SK-N-SH treated with all-trans-retinoic acid at 6 μM for 48 hours (cell line): ENCODE data around the gene RAVER2.

Experiments used
- CSDC2 ChIP-seq: fragments of 250-450 bp; sonication (Bioruptor Pico); IDR thresholded peaks from 2 replicates; pipeline ENCODE4 v1.5.0; 2020; ENCODE audit warnings: mild to moderate bottlenecking, moderate library complexity
- SNAI2 ChIP-seq: fragments of 250-450 bp; sonication (Bioruptor Pico); IDR thresholded peaks from 2 replicates; pipeline ENCODE4 v1.5.0; 2020; ENCODE audit warnings: mild to moderate bottlenecking, moderate library complexity
- ZFP30 ChIP-seq: fragments of 450-650 bp; formaldehyde crosslinking; IDR thresholded peaks from 2 replicates; pipeline ENCODE4 v1.5.0; 2022; ENCODE audit warnings: mild to moderate bottlenecking, moderate library complexity
- TF ChIP-seq, protein P1 (sequence below): fragments of 250-450 bp; sonication (Bioruptor Pico); IDR thresholded peaks from 2 replicates; pipeline ENCODE4 v1.5.1; 2021; ENCODE audit warnings: mild to moderate bottlenecking, moderate library complexity

DNA sequence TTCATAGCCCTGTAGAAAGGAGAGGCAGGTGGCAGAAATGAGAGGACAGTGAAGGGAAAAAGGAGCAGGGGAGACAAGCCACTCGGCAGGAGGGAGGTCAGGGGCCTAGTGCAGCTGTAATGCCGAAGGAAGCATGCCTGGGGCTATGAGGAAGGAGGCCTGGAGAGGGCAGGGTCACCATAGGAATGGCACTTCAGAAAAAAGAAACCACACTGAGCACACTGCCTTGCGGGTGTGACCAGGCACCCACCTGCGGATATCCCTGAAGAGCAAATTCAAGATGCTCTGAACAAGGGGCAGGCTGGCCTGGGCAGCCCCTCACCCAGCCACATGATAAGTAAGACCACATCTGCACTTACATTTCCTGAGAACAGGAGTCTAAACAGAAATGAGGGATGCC is 116.7 kb downstream of the RAVER2 start:
- TF ChIP-seq, protein P1, sequence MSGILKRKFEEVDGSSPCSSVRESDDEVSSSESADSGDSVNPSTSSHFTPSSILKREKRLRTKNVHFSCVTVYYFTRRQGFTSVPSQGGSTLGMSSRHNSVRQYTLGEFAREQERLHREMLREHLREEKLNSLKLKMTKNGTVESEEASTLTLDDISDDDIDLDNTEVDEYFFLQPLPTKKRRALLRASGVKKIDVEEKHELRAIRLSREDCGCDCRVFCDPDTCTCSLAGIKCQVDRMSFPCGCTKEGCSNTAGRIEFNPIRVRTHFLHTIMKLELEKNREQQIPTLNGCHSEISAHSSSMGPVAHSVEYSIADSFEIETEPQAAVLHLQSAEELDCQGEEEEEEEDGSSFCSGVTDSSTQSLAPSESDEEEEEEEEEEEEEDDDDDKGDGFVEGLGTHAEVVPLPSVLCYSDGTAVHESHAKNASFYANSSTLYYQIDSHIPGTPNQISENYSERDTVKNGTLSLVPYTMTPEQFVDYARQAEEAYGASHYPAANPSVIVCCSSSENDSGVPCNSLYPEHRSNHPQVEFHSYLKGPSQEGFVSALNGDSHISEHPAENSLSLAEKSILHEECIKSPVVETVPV (CRISPR knock-in tag): no peak
- TF ChIP-seq SNAI2 (CRISPR knock-in tag) (no peak), ZFP30 (CRISPR knock-in tag) (no peak), CSDC2 (CRISPR knock-in tag) (no peak)
